OCI-LY7 (cell line): ENCODE results near the gene CHD5. TPM values are rescaled to one million over a fixed set of nuclear protein-coding genes. Genes with fewer than 3 reads are reported as not detected.
A peak's percentile ranks its signal among the peaks of the same experiment; 100 is the strongest.

Experiments used
- BruUV-seq: library from RNA; stranded (reverse); fragments of 400-500 nt; replicated peaks from 2 replicates; lab custom pipeline; 2021; lab: Mats Ljungman, UMichigan
- CTCF ChIA-PET: fragments of 300-600 bp; sonication (Branson Sonifier 250); formaldehyde crosslinking; loops from one replicate; lab custom pipeline; 2022; ENCODE audit warnings: antibody characterized with exemption; ENCODE audit not compliant: unreplicated experiment; lab: Charles Lee
- POLR2A ChIA-PET: fragments of 300-600 bp; sonication (Branson Sonifier 250); formaldehyde crosslinking; loops from one replicate; lab custom pipeline; 2022; ENCODE audit warnings: antibody characterized with exemption; lab: Charles Lee
- DNase-seq: peaks from one replicate; pipeline ENCODE4 v3.0.0-alpha.2; 2015; ENCODE audit warnings: low spot score
- H2AFZ ChIP-seq: fragments of 200-600 bp; sonication (generic), shearing (Covaris generic); 2 replicates; pipeline ENCODE4 v1.6.1; 2014; ENCODE audit warnings: mild to moderate bottlenecking, antibody characterized with exemption, low read length, moderate library complexity
- H3K27ac ChIP-seq: fragments of 200-600 bp; sonication (generic); 2 replicates; pipeline ENCODE4 v1.5.1; 2014; ENCODE audit warnings: mixed run types, low read depth, mild to moderate bottlenecking, moderate library complexity, low read length, inconsistent platforms; ENCODE audit not compliant: poor library complexity, severe bottlenecking
- H3K36me3 ChIP-seq: fragments of 200-600 bp; sonication (generic); 2 replicates; pipeline ENCODE4 v1.6.1; 2014; ENCODE audit warnings: mild to moderate bottlenecking, antibody characterized with exemption, low read length, moderate library complexity, mixed read lengths; ENCODE audit not compliant: insufficient read depth
- H3K4me1 ChIP-seq: fragments of 200-600 bp; sonication (generic); 2 replicates; pipeline ENCODE4 v1.5.1; 2014; ENCODE audit warnings: mild to moderate bottlenecking, low read length; ENCODE audit not compliant: insufficient read depth, poor library complexity, severe bottlenecking
- H3K4me2 ChIP-seq: fragments of 200-600 bp; sonication (generic); 2 replicates; pipeline ENCODE4 v1.6.1; 2014; ENCODE audit warnings: mild to moderate bottlenecking, low read length
- H3K4me3 ChIP-seq: fragments of 200-600 bp; sonication (generic); 2 replicates; pipeline ENCODE4 v1.5.1; 2014; ENCODE audit warnings: mild to moderate bottlenecking, low read depth, low read length; ENCODE audit not compliant: poor library complexity, severe bottlenecking
- H3K79me2 ChIP-seq: fragments of 200-600 bp; sonication (generic); 2 replicates; pipeline ENCODE4 v1.6.1; 2016; ENCODE audit warnings: low read depth, mild to moderate bottlenecking, low read length, moderate library complexity, mixed read lengths; ENCODE audit not compliant: insufficient read depth
- H3K9me2 ChIP-seq: fragments of 200-600 bp; sonication (generic); 2 replicates; pipeline ENCODE4 v1.6.1; 2016; ENCODE audit warnings: mild to moderate bottlenecking, low read length, mixed read lengths; ENCODE audit not compliant: insufficient read depth
- H3K9me3 ChIP-seq: fragments of 200-600 bp; sonication (generic); 2 replicates; pipeline ENCODE4 v1.6.1; 2014; ENCODE audit warnings: mild to moderate bottlenecking, mixed run types, low read length, mixed read lengths
- H4K20me1 ChIP-seq: fragments of 200-600 bp; sonication (generic); 2 replicates; pipeline ENCODE4 v1.6.1; 2014; ENCODE audit warnings: mild to moderate bottlenecking, antibody characterized with exemption, low read length, moderate library complexity, mixed read lengths; ENCODE audit not compliant: insufficient read depth
- EZH2phosphoT487 ChIP-seq: fragments of 200-600 bp; sonication (generic); IDR thresholded peaks from 2 replicates; pipeline ENCODE4 v1.6.1; 2018; ENCODE audit warnings: low read depth, borderline replicate concordance, mild to moderate bottlenecking, mixed run types, antibody characterized with exemption, low read length, moderate library complexity, mixed read lengths
- intact Hi-C: fragments of 100-400 bp; cut with micrococcal nuclease; formaldehyde crosslinking; loops from one replicate; pipeline ENCODE4 v1.10.0; 2022; ENCODE audit not compliant: unreplicated experiment
- total RNA-seq, 2 experiments: library from RNA; depleted of rRNA in 1 of 2; stranded (reverse); fragments of >200 nt in 1 of 2; shearing (Covaris generic) in 1 of 2; gene quantifications; 2 replicates each; pipeline ENCODE4 v1.2.3, GENCODE V29; 2014 to 2022
- TF ChIP-seq, protein P1 (sequence below): fragments of 200-600 bp; sonication (generic); conservative IDR thresholded peaks from 2 replicates; pipeline ENCODE4 v1.5.1; 2014; ENCODE audit warnings: mild to moderate bottlenecking, antibody characterized with exemption, low read length, moderate library complexity, mixed read lengths

CHD5 gene
- total RNA-seq, 2 experiments from 2014 or later = 0.19 to 0.38 TPM

DNA sequence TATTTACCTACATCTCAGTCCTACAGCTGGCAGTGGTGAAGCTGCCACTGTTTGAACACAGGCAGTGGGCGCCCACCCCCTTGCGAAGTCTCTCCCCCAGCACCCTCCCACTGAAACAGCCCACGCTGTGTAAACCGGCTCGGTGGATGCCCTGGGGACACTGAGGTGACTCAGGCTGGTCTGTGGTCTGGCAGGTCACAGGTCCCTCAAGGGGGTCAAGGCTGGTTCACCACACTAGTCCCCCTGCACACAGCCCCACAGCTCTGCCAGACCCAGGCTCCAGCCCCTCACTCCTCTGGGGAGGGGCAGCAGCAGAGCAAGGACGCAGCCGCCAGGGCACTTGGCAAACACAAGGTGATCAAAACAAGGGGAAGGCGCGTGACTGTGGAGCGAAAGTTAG is 7.6 kb downstream of the CHD5 start:
- BruUV-seq = no TSS peak
- H3K79me2 ChIP-seq = no peaks in the 10 kb centered on the region
- TF ChIP-seq, protein P1, sequence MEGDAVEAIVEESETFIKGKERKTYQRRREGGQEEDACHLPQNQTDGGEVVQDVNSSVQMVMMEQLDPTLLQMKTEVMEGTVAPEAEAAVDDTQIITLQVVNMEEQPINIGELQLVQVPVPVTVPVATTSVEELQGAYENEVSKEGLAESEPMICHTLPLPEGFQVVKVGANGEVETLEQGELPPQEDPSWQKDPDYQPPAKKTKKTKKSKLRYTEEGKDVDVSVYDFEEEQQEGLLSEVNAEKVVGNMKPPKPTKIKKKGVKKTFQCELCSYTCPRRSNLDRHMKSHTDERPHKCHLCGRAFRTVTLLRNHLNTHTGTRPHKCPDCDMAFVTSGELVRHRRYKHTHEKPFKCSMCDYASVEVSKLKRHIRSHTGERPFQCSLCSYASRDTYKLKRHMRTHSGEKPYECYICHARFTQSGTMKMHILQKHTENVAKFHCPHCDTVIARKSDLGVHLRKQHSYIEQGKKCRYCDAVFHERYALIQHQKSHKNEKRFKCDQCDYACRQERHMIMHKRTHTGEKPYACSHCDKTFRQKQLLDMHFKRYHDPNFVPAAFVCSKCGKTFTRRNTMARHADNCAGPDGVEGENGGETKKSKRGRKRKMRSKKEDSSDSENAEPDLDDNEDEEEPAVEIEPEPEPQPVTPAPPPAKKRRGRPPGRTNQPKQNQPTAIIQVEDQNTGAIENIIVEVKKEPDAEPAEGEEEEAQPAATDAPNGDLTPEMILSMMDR = no peak
- H3K27ac ChIP-seq = no peak overlapping the region
- H3K9me2 ChIP-seq = no peaks in the 10 kb centered on the region
- H4K20me1 ChIP-seq = no peaks in the 10 kb centered on the region
- no peak overlapping the region for H3K4me2 ChIP-seq
- H3K4me3 ChIP-seq = no peak overlapping the region
- POLR2A ChIA-PET = no interaction called here
- DNase-seq = no peak
- CTCF ChIA-PET = no interaction called here
- no peak overlapping the region for H2AFZ ChIP-seq
- no peaks in the 10 kb centered on the region for H3K9me3 ChIP-seq
- intact Hi-C loops = no loop called here
- H3K36me3 ChIP-seq = no peaks in the 10 kb centered on the region
- peaks cover 8% of the 10 kb centered on the region for H3K4me1 ChIP-seq

- peaks cover 8% of the 10 kb centered on the region for H3K4me1 ChIP-seq
- TF ChIP-seq EZH2phosphoT487 = no peak
- TF ChIP-seq, protein P1 = peak; percentile 43
- no peak overlapping the region for H3K4me3 ChIP-seq
- H3K27ac ChIP-seq = no peak overlapping the region
- intact Hi-C loops = loop anchor here (1.0 kb wide), 1 partner anchor 66 kb away; no protein-coding TSS in a partner anchor
- no TSS peak for BruUV-seq
- H2AFZ ChIP-seq = no peak overlapping the region
- H3K79me2 ChIP-seq = no peaks in the 10 kb centered on the region
- H4K20me1 ChIP-seq = no peaks in the 10 kb centered on the region
- POLR2A ChIA-PET = interaction anchor here (0.6 kb wide), 1 partner anchor 33 kb away, joined by 3 read pairs; no protein-coding TSS in a partner anchor
- H3K36me3 ChIP-seq = no peaks in the 10 kb centered on the region
- peak; percentile 19 for DNase-seq
- H3K9me2 ChIP-seq = no peaks in the 10 kb centered on the region
- CTCF ChIA-PET = no interaction called here
- H3K4me2 ChIP-seq = no peak overlapping the region
- H3K9me3 ChIP-seq = no peaks in the 10 kb centered on the region
Measured at GRCh38 chr1:6171548-6172124, 8.5 kb downstream of the CHD5 start.

DNA sequence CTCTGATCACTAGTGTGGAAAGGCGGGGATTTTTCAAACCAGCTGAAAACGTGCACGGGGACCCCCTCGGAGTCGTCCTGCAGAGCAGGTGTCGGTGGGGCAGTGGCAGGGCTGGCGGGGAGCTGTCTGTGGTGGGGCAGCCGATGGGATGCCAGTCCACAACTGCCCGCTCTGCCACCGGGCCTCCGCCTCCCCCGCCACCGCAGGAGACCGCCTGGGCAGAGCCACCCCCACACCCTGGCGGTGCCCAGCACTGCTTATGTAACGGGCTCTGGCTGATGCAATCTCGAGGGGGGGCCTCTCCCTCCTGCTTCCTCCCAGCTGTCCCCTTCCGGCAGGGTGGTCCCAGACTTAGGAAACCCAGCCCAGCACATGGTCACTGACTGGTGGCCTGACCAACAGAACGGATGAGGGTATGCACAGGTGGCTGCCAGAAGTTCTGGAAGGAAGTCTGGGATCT is 9.3 kb downstream of the CHD5 start:
- Histone ChIP-seq H3K79me2 (no peaks in the 10 kb centered on the region), H4K20me1 (no peaks in the 10 kb centered on the region), H3K27ac (no peak overlapping the region), H3K9me3 (no peaks in the 10 kb centered on the region), H3K4me1 (peaks cover 8% of the 10 kb centered on the region), H2AFZ (no peak overlapping the region), H3K4me3 (no peak overlapping the region), H3K4me2 (no peak overlapping the region), H3K36me3 (no peaks in the 10 kb centered on the region), H3K9me2 (no peaks in the 10 kb centered on the region)
- no peak for DNase-seq
- no TSS peak for BruUV-seq
- TF ChIP-seq, protein P1 = no peak
- TF ChIP-seq EZH2phosphoT487 = no peak
- CTCF ChIA-PET = no interaction called here
- POLR2A ChIA-PET = no interaction called here
- intact Hi-C loops = loop anchor here (1.0 kb wide), 1 partner anchor 65 kb away; no protein-coding TSS in a partner anchor
